Nephron (organoid): ENCODE measurements around the gene CCDC88C.
A peak's percentile ranks its signal among the peaks of the same experiment; 100 is the strongest.

Source experiments
- H3K27ac Mint-ChIP-seq, 3 experiments: 2 replicates each; pipeline ENCODE4 v1.8.0; 2020; ENCODE audit warnings: mixed read lengths in 3 of 3, mild to moderate bottlenecking in 2 of 3, moderate library complexity in 1 of 3
- H3K27me3 Mint-ChIP-seq: 2 replicates; pipeline ENCODE4 v1.8.0; 2021; ENCODE audit warnings: low read depth, mild to moderate bottlenecking, moderate library complexity, mixed read lengths
- H3K36me3 Mint-ChIP-seq: 2 replicates; pipeline ENCODE4 v1.8.0; 2020; ENCODE audit warnings: low read depth, mixed read lengths
- H3K4me1 Mint-ChIP-seq: 2 replicates; pipeline ENCODE4 v1.8.0; 2020; ENCODE audit warnings: mixed read lengths
- H3K4me3 Mint-ChIP-seq, 3 experiments: 2 replicates each; pipeline ENCODE4 v1.8.0; 2020; ENCODE audit warnings: mild to moderate bottlenecking in 3 of 3, mixed read lengths in 3 of 3, moderate library complexity in 2 of 3
- H3K9me3 Mint-ChIP-seq: 2 replicates; pipeline ENCODE4 v1.8.0; 2020; ENCODE audit warnings: mixed read lengths
- TF ChIP-seq, protein P1 (sequence below), 3 experiments: fragments of 200-600 bp; sonication (generic); IDR thresholded peaks; one replicate each; pipeline ENCODE4 v1.5.0; 2021; ENCODE audit warnings: antibody characterized with exemption in 3 of 3; ENCODE audit not compliant: unreplicated experiment in 3 of 3

Gene CCDC88C

DNA sequence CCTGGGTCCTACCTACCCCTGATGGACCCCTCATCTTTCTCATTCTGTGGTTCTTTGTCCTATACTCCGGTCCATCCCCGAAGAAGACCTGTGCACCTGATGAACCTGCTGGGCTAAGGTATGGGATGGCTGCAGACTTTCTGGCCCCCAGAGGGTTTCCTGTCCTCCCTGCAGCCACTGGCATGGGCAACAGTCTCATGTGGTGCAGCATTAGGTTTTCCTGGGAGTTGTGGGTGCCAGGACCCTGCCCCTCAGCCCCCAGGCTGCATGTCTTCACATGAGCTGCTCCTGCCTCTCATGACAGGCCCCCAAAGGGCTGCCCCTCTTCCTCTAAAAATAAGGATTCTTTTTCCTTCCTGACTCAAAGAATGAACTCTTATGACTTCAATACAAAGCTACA lies 100.9 kb downstream of the CCDC88C start:
- Mint-ChIP-seq H3K4me1 (peaks cover 8% of the 10 kb centered on the region), H3K27ac (peak overlapping the region in 1 of 3 experiments; percentile 60), H3K27me3 (no peaks in the 10 kb centered on the region), H3K9me3 (peaks cover 2% of the 10 kb centered on the region), H3K4me3 (no peak overlapping the region), H3K36me3 (peaks cover 63% of the 10 kb centered on the region)
- TF ChIP-seq, protein P1, sequence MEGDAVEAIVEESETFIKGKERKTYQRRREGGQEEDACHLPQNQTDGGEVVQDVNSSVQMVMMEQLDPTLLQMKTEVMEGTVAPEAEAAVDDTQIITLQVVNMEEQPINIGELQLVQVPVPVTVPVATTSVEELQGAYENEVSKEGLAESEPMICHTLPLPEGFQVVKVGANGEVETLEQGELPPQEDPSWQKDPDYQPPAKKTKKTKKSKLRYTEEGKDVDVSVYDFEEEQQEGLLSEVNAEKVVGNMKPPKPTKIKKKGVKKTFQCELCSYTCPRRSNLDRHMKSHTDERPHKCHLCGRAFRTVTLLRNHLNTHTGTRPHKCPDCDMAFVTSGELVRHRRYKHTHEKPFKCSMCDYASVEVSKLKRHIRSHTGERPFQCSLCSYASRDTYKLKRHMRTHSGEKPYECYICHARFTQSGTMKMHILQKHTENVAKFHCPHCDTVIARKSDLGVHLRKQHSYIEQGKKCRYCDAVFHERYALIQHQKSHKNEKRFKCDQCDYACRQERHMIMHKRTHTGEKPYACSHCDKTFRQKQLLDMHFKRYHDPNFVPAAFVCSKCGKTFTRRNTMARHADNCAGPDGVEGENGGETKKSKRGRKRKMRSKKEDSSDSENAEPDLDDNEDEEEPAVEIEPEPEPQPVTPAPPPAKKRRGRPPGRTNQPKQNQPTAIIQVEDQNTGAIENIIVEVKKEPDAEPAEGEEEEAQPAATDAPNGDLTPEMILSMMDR (IDR thresholded peaks at IDR 0.05; ENCODE audit: unreplicated experiment in 3 of 3), result no peak

DNA sequence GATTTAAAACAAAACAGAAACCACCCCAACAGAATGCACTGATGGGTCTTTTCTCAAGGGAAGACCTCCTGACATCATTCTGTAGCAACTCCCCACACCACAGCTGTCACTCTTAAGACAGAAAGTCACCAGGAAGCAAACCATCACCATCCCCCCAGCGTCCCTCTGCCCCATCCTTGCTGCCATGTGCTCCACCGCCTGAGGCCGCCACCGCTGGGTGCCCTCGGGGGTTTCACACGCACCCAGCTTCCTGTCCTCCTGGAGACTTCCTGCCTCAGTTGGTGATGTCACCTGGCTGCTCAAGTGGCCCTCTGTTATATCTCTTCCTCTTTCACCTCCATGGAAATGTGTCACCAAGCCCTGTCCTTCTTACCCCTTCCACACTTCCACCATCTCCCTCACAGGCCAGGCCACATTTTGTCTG lies 101.8 kb downstream of the CCDC88C start:
- Mint-ChIP-seq H3K4me1 (peaks cover 8% of the 10 kb centered on the region), H3K4me3 (no peak overlapping the region), H3K9me3 (peaks cover 2% of the 10 kb centered on the region), H3K27me3 (no peaks in the 10 kb centered on the region), H3K27ac (no peak overlapping the region), H3K36me3 (peaks cover 68% of the 10 kb centered on the region)
- TF ChIP-seq, protein P1 (IDR thresholded peaks at IDR 0.05; ENCODE audit: unreplicated experiment in 3 of 3), result no peak

GRCh38 chr14:91313852-91314251 lies 103.8 kb downstream of the CCDC88C start:
- H3K9me3 Mint-ChIP-seq, result peaks cover 2% of the 10 kb centered on the region
- H3K27ac Mint-ChIP-seq, result no peak overlapping the region
- peaks cover 66% of the 10 kb centered on the region for H3K36me3 Mint-ChIP-seq
- no peak overlapping the region for H3K4me3 Mint-ChIP-seq
- H3K27me3 Mint-ChIP-seq, result no peaks in the 10 kb centered on the region
- TF ChIP-seq, protein P1 (IDR thresholded peaks at IDR 0.05; ENCODE audit: unreplicated experiment in 3 of 3), result no peak
- H3K4me1 Mint-ChIP-seq, result peaks cover 8% of the 10 kb centered on the region

DNA sequence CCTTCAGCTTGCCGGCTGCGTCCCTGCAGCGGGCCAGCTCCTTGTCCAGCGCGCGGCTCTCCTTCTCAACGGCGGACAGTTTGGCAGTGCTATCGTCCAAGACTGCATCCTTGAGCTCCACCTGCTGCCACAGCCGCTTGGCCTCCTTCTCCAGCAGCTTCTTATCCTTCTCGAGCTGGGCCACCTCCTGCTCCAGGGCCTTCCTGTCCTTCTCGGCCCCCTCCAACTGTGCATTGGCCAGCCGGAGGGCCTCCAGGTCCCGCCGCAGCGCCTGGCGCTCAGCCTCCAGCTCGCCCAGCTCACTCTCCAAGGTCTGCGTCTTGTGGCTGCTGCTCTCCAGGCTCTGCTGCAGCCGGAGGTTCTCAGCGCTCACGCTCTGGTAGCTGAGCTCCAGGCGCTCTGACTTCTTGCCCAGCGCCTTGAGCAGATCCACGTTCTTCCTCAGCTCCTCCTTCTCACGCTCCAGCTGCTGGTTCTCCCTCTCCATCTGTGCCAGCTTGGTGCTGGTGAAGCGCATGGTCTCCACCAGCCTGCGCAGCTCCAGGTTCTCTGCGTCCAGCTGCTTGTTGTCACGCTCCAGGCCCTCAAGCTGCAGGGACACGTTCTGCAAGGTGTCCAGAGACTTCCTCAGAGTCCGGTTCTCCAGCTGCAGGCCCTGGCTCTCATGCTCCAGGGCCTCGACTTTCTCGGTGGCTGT lies 104.3 kb downstream of the CCDC88C start:
- H3K4me3 Mint-ChIP-seq, result no peak overlapping the region
- no peaks in the 10 kb centered on the region for H3K27me3 Mint-ChIP-seq
- H3K4me1 Mint-ChIP-seq, result peaks cover 8% of the 10 kb centered on the region
- peaks cover 68% of the 10 kb centered on the region for H3K36me3 Mint-ChIP-seq
- peaks cover 2% of the 10 kb centered on the region for H3K9me3 Mint-ChIP-seq
- no peak overlapping the region for H3K27ac Mint-ChIP-seq
- TF ChIP-seq, protein P1 (IDR thresholded peaks at IDR 0.05; ENCODE audit: unreplicated experiment in 3 of 3), result no peak

GRCh38 chr14:91311284-91311662 lies 106.3 kb downstream of the CCDC88C start:
- H3K4me3 Mint-ChIP-seq, result no peak overlapping the region
- no peaks in the 10 kb centered on the region for H3K4me1 Mint-ChIP-seq
- H3K27me3 Mint-ChIP-seq, result no peaks in the 10 kb centered on the region
- TF ChIP-seq, protein P1 (IDR thresholded peaks at IDR 0.05; ENCODE audit: unreplicated experiment in 3 of 3), result no peak
- no peak overlapping the region for H3K27ac Mint-ChIP-seq
- H3K9me3 Mint-ChIP-seq, result peaks cover 2% of the 10 kb centered on the region
- H3K36me3 Mint-ChIP-seq, result peaks cover 69% of the 10 kb centered on the region
